Upper lobe of right lung (tissue), 1 donor: ENCODE measurements around the gene PDS5A. TPM values are rescaled to one million over a fixed set of nuclear protein-coding genes. Genes with fewer than 3 reads are reported as not detected.
"Not testable (repeated sequence)": the region's sequence is repeated elsewhere in the genome, so short reads cannot be mapped to it uniquely, and the experiment has no call there.

ENCODE experiments used
- ATAC-seq: fragments of 200-7000 bp; cut with Tn5 transposase; one replicate; pipeline ENCODE4 v1.9.1; 2020; ENCODE audit warnings: mild to moderate bottlenecking, moderate library complexity
- DNase-seq: peaks from one replicate; pipeline ENCODE4 v3.0.0-alpha.2; 2020
- H3K27ac ChIP-seq: fragments of 200-600 bp; one replicate; pipeline ENCODE4 v1.8.0; 2022
- H3K27me3 ChIP-seq: fragments of 200-600 bp; one replicate; pipeline ENCODE4 v1.8.0; 2022; ENCODE audit warnings: mild to moderate bottlenecking
- H3K36me3 ChIP-seq: fragments of 200-600 bp; one replicate; pipeline ENCODE4 v1.8.0; 2022
- H3K4me1 ChIP-seq: fragments of 200-600 bp; one replicate; pipeline ENCODE4 v1.8.0; 2022
- H3K4me3 ChIP-seq: fragments of 200-600 bp; one replicate; pipeline ENCODE4 v1.8.0; 2022; ENCODE audit warnings: mild to moderate bottlenecking
- H3K9me3 ChIP-seq: fragments of 200-600 bp; one replicate; pipeline ENCODE4 v1.8.0; 2022
- CTCF ChIP-seq: fragments of 200-600 bp; IDR thresholded peaks from one replicate; pipeline ENCODE4 v1.8.0; 2022; ENCODE audit warnings: antibody characterized with exemption
- intact Hi-C: fragments of 100-400 bp; cut with DNase I; formaldehyde crosslinking; loops from one replicate; pipeline ENCODE4 v1.11.0; 2022
- total RNA-seq: library from RNA; stranded (reverse); fragmentation: NEBNext Ultra II Directional; extraction: Animal tissue kit (Norgen Biotek cat#: 25700); gene quantifications from one replicate; pipeline ENCODE4 v1.2.1, GENCODE V29; 2021
- donor health status: DM: no; HTN: yes; CAD: no; lungs with severe emphysema.

Gene PDS5A
- total RNA-seq, 1 donor from 2014 or later, result 83.7 TPM

GRCh38 chr4:40000711-40001110, 23.0 kb upstream of the PDS5A start:
- no peak for ATAC-seq

GRCh38 chr4:39998659-39999345, 21.1 kb upstream of the PDS5A start:
- ATAC-seq (peak; percentile 24), DNase-seq (no peak)
- no peaks in the 10 kb centered on the region for H3K27me3 ChIP-seq
- TF ChIP-seq CTCF, result no peak
- peak overlapping the region; percentile 58 for H3K27ac ChIP-seq
- H3K36me3 ChIP-seq, result no peaks in the 10 kb centered on the region
- no peak overlapping the region for H3K4me3 ChIP-seq
- H3K4me1 ChIP-seq, result no peaks in the 10 kb centered on the region
- H3K9me3 ChIP-seq, result no peaks in the 10 kb centered on the region
- intact Hi-C loops, result no loop called here

More at GRCh38 chr4:40000711-40001110, 23.0 kb upstream of the PDS5A start:
- intact Hi-C loops, result no loop called here
- DNase-seq, result no peak
- Histone ChIP-seq H3K36me3 (no peaks in the 10 kb centered on the region), H3K27ac (no peak overlapping the region), H3K4me3 (no peak overlapping the region), H3K27me3 (no peaks in the 10 kb centered on the region), H3K4me1 (no peaks in the 10 kb centered on the region), H3K9me3 (no peaks in the 10 kb centered on the region)
- no peak for TF ChIP-seq CTCF

- TF ChIP-seq CTCF, result no peak
- no peak for ATAC-seq
- no peak overlapping the region for H3K4me3 ChIP-seq
Measured at GRCh38 chr4:39996811-39997210, 19.1 kb upstream of the PDS5A start.

GRCh38 chr4:39994406-39994805, 16.7 kb upstream of the PDS5A start:
- Histone ChIP-seq H3K36me3 (no peaks in the 10 kb centered on the region), H3K4me1 (peaks cover 5% of the 10 kb centered on the region), H3K27me3 (no peaks in the 10 kb centered on the region), H3K4me3 (no peak overlapping the region), H3K27ac (no peak overlapping the region), H3K9me3 (no peaks in the 10 kb centered on the region)
- intact Hi-C loops, result no loop called here
- no peak for TF ChIP-seq CTCF
- DNase-seq (no peak), ATAC-seq (no peak)

More at GRCh38 chr4:39996811-39997210, 19.1 kb upstream of the PDS5A start:
- H3K27me3 ChIP-seq, result no peaks in the 10 kb centered on the region
- intact Hi-C loops, result no loop called here
- no peak for DNase-seq
- H3K27ac ChIP-seq, result no peak overlapping the region
- H3K4me1 ChIP-seq, result no peaks in the 10 kb centered on the region
- H3K9me3 ChIP-seq, result no peaks in the 10 kb centered on the region
- no peaks in the 10 kb centered on the region for H3K36me3 ChIP-seq

- intact Hi-C loops, ATAC-seq, H3K36me3 ChIP-seq, H3K4me1 ChIP-seq, H3K9me3 ChIP-seq, H3K27ac ChIP-seq, H3K27me3 ChIP-seq, DNase-seq, H3K4me3 ChIP-seq: not testable (repeated sequence)
Measured at GRCh38 chr4:39989381-39989780, 11.7 kb upstream of the PDS5A start.

GRCh38 chr4:39987485-39987884, 9.8 kb upstream of the PDS5A start:
- no peak for ATAC-seq
- H3K4me1 ChIP-seq, result peaks cover 5% of the 10 kb centered on the region

More at GRCh38 chr4:39987485-39987884, 9.8 kb upstream of the PDS5A start:
- H3K27ac ChIP-seq, result no peak overlapping the region
- DNase-seq, result no peak
- H3K36me3 ChIP-seq, result no peaks in the 10 kb centered on the region
- H3K27me3 ChIP-seq, result no peaks in the 10 kb centered on the region
- TF ChIP-seq CTCF, result no peak
- no peak overlapping the region for H3K4me3 ChIP-seq
- no peaks in the 10 kb centered on the region for H3K9me3 ChIP-seq
- intact Hi-C loops, result no loop called here
